ENCODE results near the gene PXN.

PXN gene

DNA sequence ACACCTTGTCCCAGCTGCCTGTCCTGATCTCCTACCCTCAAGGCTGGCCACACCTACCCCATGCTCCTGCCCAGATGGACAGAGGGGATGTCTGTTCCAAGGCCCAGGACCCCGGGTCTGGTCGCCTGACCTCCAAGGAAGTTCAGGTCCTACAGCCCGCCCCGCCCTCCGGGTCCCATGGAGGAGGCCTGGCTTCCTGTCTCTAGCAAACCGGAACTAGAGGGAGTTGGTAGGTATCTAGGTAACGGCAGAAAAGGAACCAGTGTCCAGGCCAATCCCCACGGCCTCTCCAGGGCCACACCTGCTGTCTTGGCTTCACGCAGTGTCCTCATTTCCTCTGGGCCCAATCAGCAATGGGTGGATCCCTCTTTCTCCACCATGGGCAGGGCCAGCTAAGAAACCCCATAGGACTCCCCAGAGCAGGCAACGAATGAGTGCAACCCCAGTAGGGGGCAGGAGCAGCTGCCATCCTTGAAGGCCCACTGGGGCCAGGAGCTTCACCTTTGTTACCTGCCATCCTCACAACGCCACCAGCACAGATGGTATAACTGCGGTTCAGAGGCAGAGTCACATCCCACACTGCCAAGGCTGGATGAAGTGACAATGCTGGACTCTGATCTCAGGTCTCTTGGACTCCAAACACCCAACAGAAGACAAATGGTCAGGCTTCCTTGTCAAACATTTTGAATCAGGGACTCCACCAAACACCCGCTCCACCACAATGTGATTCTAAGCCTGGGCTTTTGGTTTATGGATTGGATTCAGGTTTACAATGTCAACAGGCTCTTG is 39.5 kb downstream of the PXN start:
- CTCF ChIA-PET = interaction anchor here (1.0 to 17.9 kb wide), 8 partner anchors 7 to 61 kb away, joined by 3 to 1066 read pairs (median 128); partner anchors contain the start of genes PXN, RNU4-1, RNU4-2 and RPLP0
- no peak for DNase-seq (ENCODE audit: low read depth, low spot score)
- POLR2A ChIA-PET = interaction anchor here (0.6 to 8.8 kb wide), 5 partner anchors 15 to 65 kb away, joined by 3 to 249 read pairs (median 98); partner anchors contain the start of genes PXN, RNU4-1, RNU4-2 and RPLP0
- H3K4me3 ChIP-seq (ENCODE audit: low read depth, low read length) = no peak overlapping the region
- TF ChIP-seq CTCF (IDR thresholded peaks at IDR 0.05; ENCODE audit: insufficient read depth, low read length, missing control alignments) = no peak

- ChIA-PET POLR2A (interaction anchor here (0.6 to 8.8 kb wide), 3 partner anchors 16 to 66 kb away, joined by 3 to 249 read pairs (median 122); partner anchors contain the start of genes RNU4-1, RNU4-2 and RPLP0), CTCF (interaction anchor here (0.9 to 17.9 kb wide), 6 partner anchors 6 to 62 kb away, joined by 3 to 1066 read pairs (median 175); partner anchors contain the start of genes PXN, RNU4-1, RNU4-2 and RPLP0)
- no peak for DNase-seq (ENCODE audit: low read depth, low spot score)
- H3K4me3 ChIP-seq (ENCODE audit: low read depth, low read length) = no peak overlapping the region
- TF ChIP-seq CTCF (IDR thresholded peaks at IDR 0.05; ENCODE audit: insufficient read depth, low read length, missing control alignments) = no peak
These were observed 40.4 kb downstream of the PXN start for GRCh38 chr12:120225200-120225558.

DNA sequence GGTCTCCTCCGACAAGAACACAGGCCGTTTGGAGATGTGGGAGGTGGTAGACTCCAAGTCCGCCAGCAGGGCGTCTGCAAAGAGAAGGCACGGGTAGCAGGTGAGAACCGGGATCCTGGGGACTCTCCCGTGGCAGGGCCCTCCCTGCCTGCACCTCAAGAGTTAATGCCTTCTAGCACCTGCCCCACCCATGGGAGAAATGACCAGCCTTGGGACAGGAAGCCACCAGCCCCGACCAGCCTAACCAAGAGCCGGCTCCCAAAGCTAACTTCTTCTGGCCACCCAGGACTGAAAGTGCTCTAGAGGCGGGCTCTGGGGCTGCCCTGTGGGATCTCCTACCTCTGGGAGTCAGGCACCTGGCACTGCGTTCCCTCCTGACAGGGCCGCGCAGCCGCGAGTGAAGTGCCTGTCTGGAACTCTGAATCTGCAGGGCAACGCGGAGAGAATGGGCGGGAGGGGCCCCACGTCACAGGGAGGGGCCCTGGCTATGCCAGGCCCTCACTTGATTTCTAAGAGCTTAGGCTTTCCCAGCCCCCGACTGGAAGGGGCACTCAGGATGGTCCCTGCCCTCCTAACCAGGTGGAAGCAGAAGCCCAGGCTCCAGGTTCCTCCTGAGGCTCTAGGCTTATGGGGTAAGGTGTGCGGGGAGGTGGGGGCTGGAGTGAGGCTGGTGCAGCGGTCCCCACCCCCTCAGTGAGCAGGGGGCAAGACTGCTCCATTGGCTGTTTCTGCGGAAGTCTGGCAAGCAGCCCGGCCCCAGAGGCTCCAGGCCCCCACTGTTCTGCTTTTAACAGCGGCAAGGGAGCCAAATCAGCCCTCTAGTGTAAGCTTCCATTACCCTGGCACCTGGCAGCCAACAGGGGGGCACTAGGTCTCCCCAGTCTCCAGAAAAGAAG is 41.0 kb downstream of the PXN start:
- TF ChIP-seq CTCF (IDR thresholded peaks at IDR 0.05; ENCODE audit: insufficient read depth, low read length, missing control alignments) = no peak
- CTCF ChIA-PET = interaction anchor here (0.9 to 17.9 kb wide), 5 partner anchors 6 to 63 kb away, joined by 3 to 1066 read pairs (median 175); partner anchors contain the start of genes PXN, RNU4-1, RNU4-2 and RPLP0
- no peak for DNase-seq (ENCODE audit: low read depth, low spot score)
- POLR2A ChIA-PET = interaction anchor here (5.8 to 8.8 kb wide), 3 partner anchors 23 to 67 kb away, joined by 30 to 249 read pairs (median 122); partner anchors contain the start of genes RNU4-1, RNU4-2 and RPLP0
- H3K4me3 ChIP-seq (ENCODE audit: low read depth, low read length) = no peak overlapping the region

GRCh38 chr12:120223458-120224303 is 41.8 kb downstream of the PXN start:
- no peak for DNase-seq (ENCODE audit: low read depth, low spot score)
- POLR2A ChIA-PET = interaction anchor here (5.8 kb wide), 1 partner anchor 22 kb away, joined by 30 read pairs; the partner anchor contains the start of gene RPLP0
- CTCF ChIA-PET = interaction anchor here (1.2 to 17.9 kb wide), 4 partner anchors 12 to 64 kb away, joined by 4 to 1066 read pairs (median 228); partner anchors contain the start of genes PXN, RNU4-1, RNU4-2 and RPLP0
- no peak overlapping the region for H3K4me3 ChIP-seq (ENCODE audit: low read depth, low read length)
- TF ChIP-seq CTCF (IDR thresholded peaks at IDR 0.05; ENCODE audit: insufficient read depth, low read length, missing control alignments) = no peak

DNA sequence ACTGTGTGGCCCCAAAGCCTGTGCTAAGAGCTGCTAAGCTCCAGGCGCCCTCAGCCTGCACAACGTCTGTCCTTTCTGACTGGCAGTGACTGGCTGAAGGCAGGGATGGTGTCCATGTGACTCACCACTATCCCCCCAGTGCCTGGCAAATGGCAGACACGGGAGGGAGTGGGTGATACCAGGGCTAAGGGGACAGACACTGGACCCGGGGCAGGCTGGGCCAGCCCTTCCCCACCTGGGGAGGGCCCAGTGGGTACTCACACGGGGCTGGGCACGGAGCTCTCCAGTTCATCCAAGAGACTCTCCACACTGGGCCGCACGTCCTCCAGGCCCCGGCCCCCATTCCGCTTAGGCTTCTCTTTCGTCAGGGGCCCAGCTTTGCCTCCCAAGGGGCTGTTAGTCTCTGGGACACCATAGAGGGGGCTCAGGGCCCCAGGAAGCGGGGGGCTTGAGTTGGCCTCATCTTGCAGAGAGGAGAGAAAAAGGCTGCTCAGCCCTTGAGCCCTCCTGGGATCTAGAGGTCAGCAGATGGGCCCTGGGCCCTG is 43.2 kb downstream of the PXN start:
- no peak overlapping the region for H3K4me3 ChIP-seq (ENCODE audit: low read depth, low read length)
- ChIA-PET POLR2A (interaction anchor here (5.8 kb wide), 1 partner anchor 21 kb away, joined by 30 read pairs; the partner anchor contains the start of gene RPLP0), CTCF (interaction anchor here (16.9 to 17.9 kb wide), 2 partner anchors 19 to 37 kb away, joined by 280 to 1066 read pairs; partner anchors contain the start of genes PXN and RPLP0)
- no peak for TF ChIP-seq CTCF (IDR thresholded peaks at IDR 0.05; ENCODE audit: insufficient read depth, low read length, missing control alignments)
- no peak for DNase-seq (ENCODE audit: low read depth, low spot score)
